ENCODE data around the gene TMEM30A. TPM values are rescaled to one million over a fixed set of nuclear protein-coding genes. Genes with fewer than 3 reads are reported as not detected.
A peak's percentile ranks its signal among the peaks of the same experiment; 100 is the strongest.

Gene TMEM30A
- total RNA-seq, 1 donor from 2014 or later, result 99.4 TPM

- peaks cover 9% of the 10 kb centered on the region for H3K36me3 Mint-ChIP-seq (ENCODE audit: low read depth, unreplicated experiment)
- DNase-seq (ENCODE audit: low spot score), result no peak
- H3K27ac Mint-ChIP-seq (ENCODE audit: unreplicated experiment), result peak overlapping the region; percentile 86
- peak overlapping the region; percentile 85 for H3K4me3 Mint-ChIP-seq (ENCODE audit: unreplicated experiment)
- H3K4me1 Mint-ChIP-seq (ENCODE audit: unreplicated experiment), result peaks cover 35% of the 10 kb centered on the region
- no peak for TF ChIP-seq CTCF (IDR thresholded peaks at IDR 0.05; ENCODE audit: unreplicated experiment)
- no peaks in the 10 kb centered on the region for H3K9me3 Mint-ChIP-seq (ENCODE audit: unreplicated experiment)
- no peaks in the 10 kb centered on the region for H3K27me3 Mint-ChIP-seq (ENCODE audit: unreplicated experiment)
Measured at GRCh38 chr6:75281653-75282052, 2.9 kb downstream of the TMEM30A start.

GRCh38 chr6:75280131-75280855, 4.3 kb downstream of the TMEM30A start:
- Mint-ChIP-seq H3K27ac (ENCODE audit: unreplicated experiment) (peak overlapping the region; percentile 96), H3K9me3 (ENCODE audit: unreplicated experiment) (no peaks in the 10 kb centered on the region), H3K27me3 (ENCODE audit: unreplicated experiment) (no peaks in the 10 kb centered on the region), H3K4me1 (ENCODE audit: unreplicated experiment) (peaks cover 42% of the 10 kb centered on the region), H3K4me3 (ENCODE audit: unreplicated experiment) (peak overlapping the region; percentile 49), H3K36me3 (ENCODE audit: low read depth, unreplicated experiment) (peaks cover 18% of the 10 kb centered on the region)
- DNase-seq (ENCODE audit: low spot score), result no peak
- no peak for TF ChIP-seq CTCF (IDR thresholded peaks at IDR 0.05; ENCODE audit: unreplicated experiment)

- DNase-seq (ENCODE audit: low spot score), result no peak
- H3K9me3 Mint-ChIP-seq (ENCODE audit: unreplicated experiment), result no peaks in the 10 kb centered on the region
- no peak overlapping the region for H3K4me3 Mint-ChIP-seq (ENCODE audit: unreplicated experiment)
- no peaks in the 10 kb centered on the region for H3K27me3 Mint-ChIP-seq (ENCODE audit: unreplicated experiment)
- TF ChIP-seq CTCF (IDR thresholded peaks at IDR 0.05; ENCODE audit: unreplicated experiment), result no peak
- H3K36me3 Mint-ChIP-seq (ENCODE audit: low read depth, unreplicated experiment), result peaks cover 23% of the 10 kb centered on the region
- peaks cover 46% of the 10 kb centered on the region for H3K4me1 Mint-ChIP-seq (ENCODE audit: unreplicated experiment)
- H3K27ac Mint-ChIP-seq (ENCODE audit: unreplicated experiment), result peak overlapping the region; percentile 86
Measured at GRCh38 chr6:75279418-75279817, 5.2 kb downstream of the TMEM30A start.

- Mint-ChIP-seq H3K4me1 (ENCODE audit: unreplicated experiment) (peaks cover 46% of the 10 kb centered on the region), H3K36me3 (ENCODE audit: low read depth, unreplicated experiment) (peaks cover 31% of the 10 kb centered on the region), H3K27ac (ENCODE audit: unreplicated experiment) (peak overlapping the region; percentile 86), H3K27me3 (ENCODE audit: unreplicated experiment) (peaks cover 2% of the 10 kb centered on the region), H3K9me3 (ENCODE audit: unreplicated experiment) (no peaks in the 10 kb centered on the region), H3K4me3 (ENCODE audit: unreplicated experiment) (peak overlapping the region; percentile 4)
- no peak for TF ChIP-seq CTCF (IDR thresholded peaks at IDR 0.05; ENCODE audit: unreplicated experiment)
- no peak for DNase-seq (ENCODE audit: low spot score)
Measured at GRCh38 chr6:75278474-75279077, 6.0 kb downstream of the TMEM30A start.

- no peak for TF ChIP-seq CTCF (IDR thresholded peaks at IDR 0.05; ENCODE audit: unreplicated experiment)
- Mint-ChIP-seq H3K4me1 (ENCODE audit: unreplicated experiment) (peaks cover 34% of the 10 kb centered on the region), H3K9me3 (ENCODE audit: unreplicated experiment) (no peaks in the 10 kb centered on the region), H3K27me3 (ENCODE audit: unreplicated experiment) (peaks cover 4% of the 10 kb centered on the region), H3K4me3 (ENCODE audit: unreplicated experiment) (peak overlapping the region; percentile 48), H3K27ac (ENCODE audit: unreplicated experiment) (peak overlapping the region; percentile 70), H3K36me3 (ENCODE audit: low read depth, unreplicated experiment) (peaks cover 54% of the 10 kb centered on the region)
- no peak for DNase-seq (ENCODE audit: low spot score)
Measured at GRCh38 chr6:75275067-75275466, 9.5 kb downstream of the TMEM30A start.
